Skeletal muscle cell (primary cell): ENCODE results near the gene ZFP37.

Source experiments
- DNase-seq: peaks from one replicate; pipeline ENCODE4 v3.0.0-alpha.2; 2010; ENCODE audit warnings: low read depth
- H3K4me3 ChIP-seq: 2 replicates; pipeline ENCODE4 v1.5.1; 2011; ENCODE audit warnings: low read depth, mild to moderate bottlenecking, control low read depth, low read length, moderate library complexity

Gene ZFP37

GRCh38 chr9:112997236-112997941 lies 59.1 kb downstream of the ZFP37 start:
- DNase-seq, result no peak
- H3K4me3 ChIP-seq, result no peak overlapping the region
